WTC11 (cell line): ENCODE measurements around the gene ZCCHC14.

Experiments used
- CBFB ChIP-seq: sonication (generic); formaldehyde crosslinking; IDR thresholded peaks from 2 replicates; pipeline ENCODE4 v1.8.1; 2022; ENCODE audit warnings: mild to moderate bottlenecking, low read depth, missing genetic modification reagents
- ESRRA ChIP-seq: sonication (generic); formaldehyde crosslinking; IDR thresholded peaks from 2 replicates; pipeline ENCODE4 v1.8.1; 2022; ENCODE audit warnings: mild to moderate bottlenecking, missing genetic modification reagents, borderline replicate concordance
- KAT7 ChIP-seq: sonication (generic); formaldehyde crosslinking; IDR thresholded peaks from 2 replicates; pipeline ENCODE4 v1.8.1; 2023; ENCODE audit warnings: missing genetic modification reagents, mild to moderate bottlenecking, borderline replicate concordance
- NFYB ChIP-seq: sonication (generic); formaldehyde crosslinking; conservative IDR thresholded peaks from 2 replicates; pipeline ENCODE4 v1.8.0; 2022; ENCODE audit warnings: low read depth, missing genetic modification reagents
- TF ChIP-seq, protein P1 (sequence below): fragments of 200-600 bp; IDR thresholded peaks from 2 replicates; pipeline ENCODE4 v1.8.0; 2022; ENCODE audit warnings: antibody characterized with exemption

- no peak for TF ChIP-seq ESRRA (CRISPR knock-in tag)
- no peak for TF ChIP-seq CBFB (CRISPR knock-in tag)
- TF ChIP-seq, protein P1, sequence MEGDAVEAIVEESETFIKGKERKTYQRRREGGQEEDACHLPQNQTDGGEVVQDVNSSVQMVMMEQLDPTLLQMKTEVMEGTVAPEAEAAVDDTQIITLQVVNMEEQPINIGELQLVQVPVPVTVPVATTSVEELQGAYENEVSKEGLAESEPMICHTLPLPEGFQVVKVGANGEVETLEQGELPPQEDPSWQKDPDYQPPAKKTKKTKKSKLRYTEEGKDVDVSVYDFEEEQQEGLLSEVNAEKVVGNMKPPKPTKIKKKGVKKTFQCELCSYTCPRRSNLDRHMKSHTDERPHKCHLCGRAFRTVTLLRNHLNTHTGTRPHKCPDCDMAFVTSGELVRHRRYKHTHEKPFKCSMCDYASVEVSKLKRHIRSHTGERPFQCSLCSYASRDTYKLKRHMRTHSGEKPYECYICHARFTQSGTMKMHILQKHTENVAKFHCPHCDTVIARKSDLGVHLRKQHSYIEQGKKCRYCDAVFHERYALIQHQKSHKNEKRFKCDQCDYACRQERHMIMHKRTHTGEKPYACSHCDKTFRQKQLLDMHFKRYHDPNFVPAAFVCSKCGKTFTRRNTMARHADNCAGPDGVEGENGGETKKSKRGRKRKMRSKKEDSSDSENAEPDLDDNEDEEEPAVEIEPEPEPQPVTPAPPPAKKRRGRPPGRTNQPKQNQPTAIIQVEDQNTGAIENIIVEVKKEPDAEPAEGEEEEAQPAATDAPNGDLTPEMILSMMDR, result no peak
- no peak for TF ChIP-seq KAT7
- TF ChIP-seq NFYB (CRISPR knock-in tag), result no peak
Measured at GRCh38 chr16:87439926-87440325, 52.9 kb downstream of the ZCCHC14 start.
